Pancreas (tissue), 10 donors: ENCODE measurements around the gene SEH1L. TPM values are rescaled to one million over a fixed set of nuclear protein-coding genes. Genes with fewer than 3 reads are reported as not detected.

Experiments used
- ATAC-seq, 4 donors: fragments of 200-7000 bp; cut with Tn5 transposase; one replicate each; pipeline versions ENCODE4 v1.8.0 to v1.9.1; 2020; ENCODE audit warnings: mild to moderate bottlenecking in 4 of 4, moderate library complexity in 4 of 4
- DNase-seq, 6 donors: peaks; one replicate each; pipeline ENCODE4 v3.0.0-alpha.2; 2020
- FAIRE-seq: peaks from 2 replicates; lab custom pipeline; 2012; peaks lifted over from hg19 to GRCh38; lab: Jason Lieb, UNC
- H3K27ac ChIP-seq, 4 donors: fragments of 200-600 bp; sonication (generic); 1 replicate in 3 of 4; 2 replicates in 1 of 4; pipeline versions ENCODE4 v1.5.0 to v1.8.0; 2020
- H3K27me3 ChIP-seq, 4 donors: fragments of 200-600 bp; one replicate each; pipeline ENCODE4 v1.8.0; 2021
- H3K36me3 ChIP-seq, 3 donors: fragments of 200-600 bp; sonication (generic) in 1 of 3; one replicate each; pipeline versions ENCODE4 v1.5.0 to v1.8.0; 2020 to 2021
- H3K4me1 ChIP-seq, 3 donors: fragments of 200-600 bp; one replicate each; pipeline ENCODE4 v1.8.0; 2021
- H3K4me3 ChIP-seq, 4 donors: fragments of 200-600 bp; sonication (generic) in 2 of 4; one replicate each; pipeline versions ENCODE4 v1.5.0 to v1.8.0; 2020 to 2021
- H3K9me3 ChIP-seq, 4 donors: fragments of 200-600 bp; one replicate each; pipeline ENCODE4 v1.8.0; 2021
- CTCF ChIP-seq, 4 donors: fragments of 200-600 bp; sonication (generic) in 3 of 4; IDR thresholded peaks; one replicate each; pipeline versions ENCODE4 v1.5.0 to v1.8.0; 2021; ENCODE audit warnings: antibody characterized with exemption in 4 of 4
- WGBS, 2 donors: extraction: QIAGEN DNeasy Blood & Tissue Kit; methylation state at CpG; one replicate each; pipeline ENCODE4 v1.1.7; 2013; 5-methylcytosine and 5-hydroxymethylcytosine counted together
- intact Hi-C, 3 donors: fragments of 100-400 bp; cut with DNase I; formaldehyde crosslinking; loops; one replicate each; pipeline versions ENCODE4 v1.11.1 to v1.14.2; 2022
- polyA plus RNA-seq, 2 donors: library from polyadenylated mRNA; stranded (reverse); fragments of 200-250 nt; gene quantifications; one replicate each; pipeline ENCODE4 v1.2.3, GENCODE V29; 2013
- total RNA-seq, 6 donors: library from RNA; stranded (reverse); fragmentation: NEBNext Ultra II Directional in 4 of 6; extraction: Animal tissue kit (Norgen Biotek cat#: 25700) in 4 of 6; gene quantifications; one replicate each; pipeline versions ENCODE4 v1.2.1 to v1.2.4, GENCODE V29; 2021 to 2023
- donor health status: healthy with polysubstance abuse.
- donor health status: DM: no; HTN: no; CAD: no; lungs with moderate emphysema.
- donor health status: DM: no; HTN: no; CAD: no.
- donor health status: control.
- donor health status: control.
- donor health status: Bipolar disorder and iron deficiency.
- donor health status: DM: yes; HTN: yes; CAD: no.
- donor health status: DM: no; HTN: no; CAD: no.
- donor health status: DM: no; HTN: no; CAD: no.
- donor health status: DM: yes; HTN: yes; CAD: no.

The SEH1L gene
- total and polyA plus RNA-seq, 8 donors = 9.4 to 23.7 (median 17.7) TPM

GRCh38 chr18:12990641-12990966 lies 42.8 kb downstream of the SEH1L start:
- Histone ChIP-seq H3K9me3 (no peaks in the 10 kb centered on the region), H3K4me3 (peak overlapping the region; percentile 69 to 98 (median 86)), H3K27ac (peak overlapping the region in 3 of 4 donors; percentile 49 to 93 (median 61)), H3K27me3 (no peaks in the 10 kb centered on the region), H3K36me3 (no peaks in the 10 kb centered on the region), H3K4me1 (peaks cover 0 to 9% (median 9%) of the 10 kb centered on the region in 3 donors)
- ATAC-seq = peak; percentile 2 to 9 (median 6)
- WGBS, 2 donors = 2 to 4% methylated on average over 11 of the region's 11 CpGs
- no peak for FAIRE-seq
- no peak for TF ChIP-seq CTCF (IDR thresholded peaks at IDR 0.05)
- intact Hi-C loops = no loop called here
- no peak for DNase-seq

- Histone ChIP-seq H3K36me3 (no peaks in the 10 kb centered on the region), H3K9me3 (no peaks in the 10 kb centered on the region), H3K27ac (peak within 1 kb of the TSS; percentile 61 to 93 (median 85)), H3K27me3 (no peaks in the 10 kb centered on the region), H3K4me1 (peaks cover 0 to 9% (median 9%) of the 10 kb centered on the region in 3 donors), H3K4me3 (peak within 1 kb of the TSS; percentile 69 to 98 (median 86))
- WGBS, 2 donors = 0 to 1% methylated on average over 73 of the region's 73 CpGs
- TF ChIP-seq CTCF (IDR thresholded peaks at IDR 0.05) = no peak
- DNase-seq (peak; percentile 96 to 99 (median 97)), FAIRE-seq (peak; percentile 97), ATAC-seq (peak; percentile 96 to 100 (median 98))
- intact Hi-C loops = no loop called here
These were observed 43.4 kb downstream of the SEH1L start, which contains the start of gene CEP192 for GRCh38 chr18:12990967-12991820. Gene CEP192 (plus strand): TSS chr18:12991362. CDS start chr18:12999425, 8,063 bp downstream.

- WGBS, 2 donors = 0% methylated on average over 7 of the region's 7 CpGs
- Histone ChIP-seq H3K4me1 (peaks cover 0 to 11% (median 9%) of the 10 kb centered on the region in 3 donors), H3K27me3 (no peaks in the 10 kb centered on the region), H3K27ac (peak overlapping the region; percentile 61 to 93 (median 85)), H3K4me3 (peak overlapping the region; percentile 69 to 98 (median 86)), H3K9me3 (no peaks in the 10 kb centered on the region), H3K36me3 (no peaks in the 10 kb centered on the region)
- intact Hi-C loops = no loop called here
- no peak for DNase-seq
- FAIRE-seq = no peak
- peak in 2 of 4 donors; percentile 2 for ATAC-seq
- TF ChIP-seq CTCF (IDR thresholded peaks at IDR 0.05) = no peak
These were observed 44.0 kb downstream of the SEH1L start for GRCh38 chr18:12991821-12992179.

- intact Hi-C loops = no loop called here
- 79 to 91% methylated on average over 2 of the region's 2 CpGs for WGBS, 2 donors
- peaks cover 0 to 25% (median 9%) of the 10 kb centered on the region in 3 donors for H3K4me1 ChIP-seq
These were observed 45.6 kb downstream of the SEH1L start for GRCh38 chr18:12993439-12993838.

More at GRCh38 chr18:12993439-12993838, 45.6 kb downstream of the SEH1L start:
- no peaks in the 10 kb centered on the region for H3K27me3 ChIP-seq
- no peak for TF ChIP-seq CTCF (IDR thresholded peaks at IDR 0.05)
- no peak overlapping the region for H3K27ac ChIP-seq
- ATAC-seq = no peak
- H3K4me3 ChIP-seq = no peak overlapping the region
- no peak for DNase-seq
- no peak for FAIRE-seq
- H3K36me3 ChIP-seq = no peaks in the 10 kb centered on the region
- H3K9me3 ChIP-seq = no peaks in the 10 kb centered on the region
